Dermis blood vessel endothelial cell (primary cell): ENCODE data around the gene HMGN1. TPM values are rescaled to one million over a fixed set of nuclear protein-coding genes. Genes with fewer than 3 reads are reported as not detected.

ENCODE experiments used
- DNase-seq: peaks from one replicate; pipeline ENCODE4 v3.0.0; 2010
- total RNA-seq: library from RNA; depleted of rRNA; stranded (reverse); fragments of >200 nt; gene quantifications from 2 replicates; pipeline ENCODE4 v1.2.3, GENCODE V29; 2014

The HMGN1 gene
- total RNA-seq, 1 donor from 2014 or later: 223 TPM

GRCh38 chr21:39296891-39297290 is 52.0 kb downstream of the HMGN1 start:
- DNase-seq: no peak

Other genes starting within 250 kb of the HMGN1 start
- 57.3 and 59.7 TPM in 2 replicates for gene PSMG1, start 165.6 kb downstream of the HMGN1 start, total RNA-seq
- 58.7 and 104 TPM in 2 replicates for gene BRWD1, start 35.5 kb downstream of the HMGN1 start, total RNA-seq
- 0.70 and 1.7 TPM in 2 replicates for gene LCA5L, start 96.7 kb upstream of the HMGN1 start, total RNA-seq
- gene SH3BGR, start 102.9 kb upstream of the HMGN1 start, total RNA-seq: 0.51 TPM in 2 replicates